Panc1 (cell line): Measurements from ENCODE around the gene NLRP6. TPM values are rescaled to one million over a fixed set of nuclear protein-coding genes. Genes with fewer than 3 reads are reported as not detected.

ENCODE experiments used
- ATAC-seq: fragments of 200-7000 bp; cut with Tn5 transposase; 2 replicates; pipeline ENCODE4 v1.9.1; 2020; ENCODE audit warnings: mild to moderate bottlenecking, moderate library complexity
- BruUV-seq: library from RNA; stranded (reverse); fragments of 400-500 nt; replicated peaks from 2 replicates; lab custom pipeline; 2021; lab: Mats Ljungman, UMichigan
- CTCF ChIA-PET: fragments of 300-600 bp; sonication (Branson Sonifier 250); formaldehyde crosslinking; loops from one replicate; lab custom pipeline; 2022; ENCODE audit warnings: antibody characterized with exemption; lab: Charles Lee
- POLR2A ChIA-PET: fragments of 300-600 bp; sonication (Branson Sonifier 250); formaldehyde crosslinking; loops from one replicate; lab custom pipeline; 2022; ENCODE audit warnings: antibody characterized with exemption; lab: Charles Lee
- DNase-seq: peaks from one replicate; pipeline ENCODE4 v3.0.0-alpha.2; 2010; ENCODE audit warnings: low read depth, low spot score
- H3K27ac ChIP-seq: 2 replicates; pipeline ENCODE4 v1.5.1; 2011; ENCODE audit warnings: mild to moderate bottlenecking, low read length, inconsistent platforms
- H3K27me3 ChIP-seq: fragments of 200-500 bp; sonication (Bioruptor generic); 2 replicates; pipeline ENCODE4 v1.6.0; 2014; ENCODE audit warnings: low read length, inconsistent platforms; ENCODE audit not compliant: control insufficient read depth, insufficient read depth
- H3K36me3 ChIP-seq: fragments of 200-500 bp; sonication (Bioruptor generic); 2 replicates; pipeline ENCODE4 v1.5.1; 2014; ENCODE audit warnings: inconsistent platforms, mild to moderate bottlenecking, low read length, moderate library complexity; ENCODE audit not compliant: control insufficient read depth, insufficient read depth
- H3K4me1 ChIP-seq: 2 replicates; pipeline ENCODE4 v1.5.1; 2011; ENCODE audit warnings: inconsistent platforms, mild to moderate bottlenecking, low read length, moderate library complexity; ENCODE audit not compliant: control insufficient read depth, insufficient read depth
- H3K4me3 ChIP-seq, 2 experiments: 2 replicates each; pipeline ENCODE4 v1.5.1; 2011 to 2012; ENCODE audit warnings: low read depth in 2 of 2, low read length in 2 of 2, mild to moderate bottlenecking in 2 of 2, inconsistent platforms in 1 of 2, moderate library complexity in 1 of 2
- H3K9me3 ChIP-seq: fragments of 200-500 bp; sonication (Bioruptor generic); 2 replicates; pipeline ENCODE4 v1.5.1; 2014; ENCODE audit warnings: low read depth, mild to moderate bottlenecking, inconsistent platforms, low read length, moderate library complexity; ENCODE audit not compliant: control insufficient read depth, insufficient read depth
- POLR2AphosphoS5 ChIP-seq: IDR thresholded peaks from 2 replicates; pipeline ENCODE4 v1.6.1; 2012; ENCODE audit warnings: mild to moderate bottlenecking, low read depth, low read length, moderate library complexity
- REST ChIP-seq, 2 experiments: IDR thresholded peaks; 2 replicates each; pipeline ENCODE4 v1.6.1; 2011 to 2012; ENCODE audit warnings: low read depth in 2 of 2, control low read depth in 1 of 2, low read length in 1 of 2, mild to moderate bottlenecking in 1 of 2, moderate library complexity in 1 of 2; ENCODE audit not compliant: insufficient read depth in 1 of 2
- SIN3A ChIP-seq: IDR thresholded peaks from 2 replicates; pipeline ENCODE4 v1.6.1; 2012; ENCODE audit warnings: low read depth, mild to moderate bottlenecking, low read length, moderate library complexity, borderline replicate concordance; ENCODE audit not compliant: insufficient read depth
- TCF7L2 ChIP-seq: IDR thresholded peaks from 2 replicates; pipeline ENCODE4 v1.6.1; 2011; ENCODE audit warnings: mild to moderate bottlenecking, low read depth, low read length, inconsistent platforms
- in situ Hi-C: cut with HindIII; loops from 2 replicates; pipeline ENCODE4 v1.10.0; 2016; ENCODE audit warnings: low sequenced_read_pairs, low pct_unique_long_range_greater_than_20kb
- intact Hi-C: fragments of 100-400 bp; cut with micrococcal nuclease; formaldehyde crosslinking; loops from one replicate; pipeline ENCODE4 v1.10.0; 2022; ENCODE audit not compliant: unreplicated experiment
- total RNA-seq: library from RNA; stranded (reverse); gene quantifications from one replicate; pipeline ENCODE4 v1.2.1, GENCODE V29; 2021; ENCODE audit not compliant: unreplicated experiment
- TF ChIP-seq, protein P1 (sequence below): fragments of 450-650 bp; IDR thresholded peaks from 2 replicates; pipeline ENCODE4 v1.5.1; 2017; ENCODE audit warnings: mild to moderate bottlenecking

Gene NLRP6
- total RNA-seq, 1 experiment from 2014 or later, result 0.59 TPM

GRCh38 chr11:295351-296170, 17.4 kb downstream of the NLRP6 start:
- Histone ChIP-seq H3K36me3 (no peaks in the 10 kb centered on the region), H3K27me3 (no peaks in the 10 kb centered on the region), H3K27ac (no peak overlapping the region), H3K4me1 (peaks cover 40% of the 10 kb centered on the region), H3K9me3 (no peaks in the 10 kb centered on the region), H3K4me3 (no peak overlapping the region)
- POLR2A ChIA-PET, result no interaction called here
- no peak for ATAC-seq
- no peak for TF ChIP-seq POLR2AphosphoS5
- no peak for TF ChIP-seq REST (IDR thresholded peaks at IDR 0.05; ENCODE audit: insufficient read depth in 1 of 2, low read depth in 2 of 2, low read length in 1 of 2)
- no peak for TF ChIP-seq SIN3A
- TF ChIP-seq TCF7L2, result no peak
- TF ChIP-seq, protein P1, sequence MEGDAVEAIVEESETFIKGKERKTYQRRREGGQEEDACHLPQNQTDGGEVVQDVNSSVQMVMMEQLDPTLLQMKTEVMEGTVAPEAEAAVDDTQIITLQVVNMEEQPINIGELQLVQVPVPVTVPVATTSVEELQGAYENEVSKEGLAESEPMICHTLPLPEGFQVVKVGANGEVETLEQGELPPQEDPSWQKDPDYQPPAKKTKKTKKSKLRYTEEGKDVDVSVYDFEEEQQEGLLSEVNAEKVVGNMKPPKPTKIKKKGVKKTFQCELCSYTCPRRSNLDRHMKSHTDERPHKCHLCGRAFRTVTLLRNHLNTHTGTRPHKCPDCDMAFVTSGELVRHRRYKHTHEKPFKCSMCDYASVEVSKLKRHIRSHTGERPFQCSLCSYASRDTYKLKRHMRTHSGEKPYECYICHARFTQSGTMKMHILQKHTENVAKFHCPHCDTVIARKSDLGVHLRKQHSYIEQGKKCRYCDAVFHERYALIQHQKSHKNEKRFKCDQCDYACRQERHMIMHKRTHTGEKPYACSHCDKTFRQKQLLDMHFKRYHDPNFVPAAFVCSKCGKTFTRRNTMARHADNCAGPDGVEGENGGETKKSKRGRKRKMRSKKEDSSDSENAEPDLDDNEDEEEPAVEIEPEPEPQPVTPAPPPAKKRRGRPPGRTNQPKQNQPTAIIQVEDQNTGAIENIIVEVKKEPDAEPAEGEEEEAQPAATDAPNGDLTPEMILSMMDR, result no peak
- DNase-seq, result no peak
- intact Hi-C loops, result no loop called here
- in situ Hi-C loops, result no loop called here
- TSS peak; percentile 57 for BruUV-seq
- CTCF ChIA-PET, result no interaction called here

GRCh38 chr11:296171-297050, 18.2 kb downstream of the NLRP6 start:
- Histone ChIP-seq H3K36me3 (no peaks in the 10 kb centered on the region), H3K9me3 (no peaks in the 10 kb centered on the region), H3K27me3 (no peaks in the 10 kb centered on the region), H3K4me1 (peaks cover 42% of the 10 kb centered on the region), H3K27ac (no peak overlapping the region; the same call in 1 of the 2 replicates), H3K4me3 (no peak overlapping the region)
- TF ChIP-seq TCF7L2 (no peak), POLR2AphosphoS5 (no peak; the same call in 1 of the 2 replicates), REST (IDR thresholded peaks at IDR 0.05; ENCODE audit: insufficient read depth in 1 of 2, low read depth in 2 of 2, low read length in 1 of 2) (no peak), SIN3A (no peak)
- TF ChIP-seq, protein P1, result no peak
- no peak for DNase-seq
- intact Hi-C loops (no loop called here), in situ Hi-C loops (no loop called here)
- BruUV-seq, result no TSS peak
- ChIA-PET CTCF (no interaction called here), POLR2A (no interaction called here)
- no peak for ATAC-seq
